ENCODE data around the gene TMCC3.
"Not testable (repeated sequence)": the region's sequence is repeated elsewhere in the genome, so short reads cannot be mapped to it uniquely, and the experiment has no call there.

The TMCC3 gene, protein sequence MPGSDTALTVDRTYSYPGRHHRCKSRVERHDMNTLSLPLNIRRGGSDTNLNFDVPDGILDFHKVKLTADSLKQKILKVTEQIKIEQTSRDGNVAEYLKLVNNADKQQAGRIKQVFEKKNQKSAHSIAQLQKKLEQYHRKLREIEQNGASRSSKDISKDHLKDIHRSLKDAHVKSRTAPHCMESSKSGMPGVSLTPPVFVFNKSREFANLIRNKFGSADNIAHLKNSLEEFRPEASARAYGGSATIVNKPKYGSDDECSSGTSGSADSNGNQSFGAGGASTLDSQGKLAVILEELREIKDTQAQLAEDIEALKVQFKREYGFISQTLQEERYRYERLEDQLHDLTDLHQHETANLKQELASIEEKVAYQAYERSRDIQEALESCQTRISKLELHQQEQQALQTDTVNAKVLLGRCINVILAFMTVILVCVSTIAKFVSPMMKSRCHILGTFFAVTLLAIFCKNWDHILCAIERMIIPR

DNA sequence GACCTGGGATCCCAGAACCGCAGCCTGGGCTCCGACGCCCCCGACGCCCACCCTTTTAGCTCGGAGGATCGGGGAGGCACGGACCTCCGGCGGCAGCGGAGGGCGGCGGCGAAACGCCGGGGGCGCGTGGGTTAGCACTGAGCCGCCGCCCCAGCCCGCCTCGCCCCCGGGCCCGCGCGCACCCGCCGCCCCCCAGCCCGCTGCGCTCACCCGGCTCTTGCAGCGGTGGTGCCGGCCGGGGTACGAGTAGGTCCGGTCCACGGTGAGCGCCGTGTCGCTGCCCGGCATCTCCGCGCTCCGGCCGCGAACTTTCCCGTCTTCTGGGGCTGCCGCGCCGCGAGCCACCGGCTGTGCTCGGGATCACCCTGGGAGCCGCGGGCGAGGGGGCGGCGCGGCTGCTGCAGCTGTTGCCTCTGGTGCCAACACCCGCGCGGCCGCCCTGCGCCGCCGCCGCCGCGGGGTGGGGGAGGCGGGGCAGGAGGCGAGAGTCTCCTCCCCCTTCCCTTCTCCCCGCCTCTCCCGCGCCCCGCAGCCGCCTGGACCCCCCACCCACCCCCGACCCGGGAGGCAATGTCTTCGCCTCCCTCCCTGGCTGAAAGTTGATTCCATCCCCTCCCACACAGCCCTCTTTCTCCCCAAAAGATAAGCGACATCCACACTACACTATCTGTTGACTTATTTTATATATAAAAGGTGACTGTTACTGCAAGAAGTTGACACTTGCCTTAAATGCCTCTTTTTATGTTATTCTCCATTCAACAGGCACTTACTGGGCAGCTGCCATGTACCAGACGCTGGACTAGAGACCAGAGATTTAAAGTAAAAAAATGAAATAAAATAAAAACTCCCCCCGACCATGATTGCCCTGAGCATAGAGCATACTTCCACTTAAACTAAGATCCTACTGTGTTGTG lies at the start of gene TMCC3:
Gene TMCC3, minus strand, starts transcription at position 415 of the 914 bp plus-strand sequence. Its CDS starts 127 bp downstream, at position 288.
- DNase-seq, result no peak

DNA sequence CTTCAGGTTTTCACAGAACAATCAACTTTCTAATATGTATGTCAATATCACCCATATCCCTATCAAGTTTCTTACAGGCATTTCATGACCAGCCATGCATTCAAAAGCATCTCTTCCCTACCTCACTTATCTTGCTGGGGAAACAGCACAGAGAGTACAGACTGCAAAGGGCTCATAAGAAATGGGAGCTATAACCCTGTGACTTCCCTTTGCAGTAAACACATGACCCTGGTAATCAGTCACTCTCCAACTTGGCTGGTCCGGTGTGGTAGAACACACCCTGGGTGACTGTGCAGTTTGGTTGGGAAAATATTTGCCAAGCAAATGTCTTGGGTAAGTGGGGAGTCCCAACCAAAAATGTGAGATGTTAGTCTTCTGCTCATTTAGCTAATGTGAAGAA lies 49.4 kb upstream of the TMCC3 start:
- no peak for DNase-seq

DNA sequence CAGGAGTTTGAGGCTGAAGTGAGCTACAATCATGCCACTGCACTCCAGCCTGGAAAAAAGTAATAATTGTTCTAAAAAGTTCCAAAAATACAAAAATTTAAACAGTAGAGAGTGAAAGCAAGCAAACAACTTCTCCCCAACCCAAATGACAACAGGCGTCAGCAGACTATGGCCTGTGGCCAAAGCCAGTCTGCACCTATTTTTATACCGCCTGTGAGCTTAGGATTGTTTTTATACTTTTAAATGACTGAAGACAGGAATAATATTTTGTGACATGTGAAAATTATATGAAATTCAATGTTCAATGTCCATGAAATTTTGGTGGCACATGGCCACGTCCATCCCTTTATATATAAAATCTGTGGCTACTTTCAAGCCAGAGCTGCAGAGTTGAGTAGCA lies 48.2 kb upstream of the TMCC3 start:
- DNase-seq, result no peak

DNA sequence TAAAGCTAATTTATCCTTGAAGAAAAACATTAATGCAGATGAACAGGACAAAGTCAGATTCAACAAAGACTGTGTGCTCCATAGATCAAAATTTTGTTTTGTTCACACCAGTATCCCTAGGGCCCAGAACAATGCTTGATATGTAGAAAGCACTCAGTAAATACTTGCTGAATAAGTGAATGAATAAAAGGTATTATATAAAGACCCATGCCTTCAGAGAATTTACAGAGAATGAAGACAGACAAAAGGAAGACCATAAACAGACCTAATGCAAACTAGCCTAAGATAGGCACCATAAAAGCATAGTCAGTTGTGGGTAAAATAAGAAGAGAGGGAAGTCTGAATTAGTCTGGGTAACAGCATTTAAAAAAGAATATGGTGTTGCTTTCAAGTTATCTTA lies 47.3 kb upstream of the TMCC3 start:
- no peak for DNase-seq

DNA sequence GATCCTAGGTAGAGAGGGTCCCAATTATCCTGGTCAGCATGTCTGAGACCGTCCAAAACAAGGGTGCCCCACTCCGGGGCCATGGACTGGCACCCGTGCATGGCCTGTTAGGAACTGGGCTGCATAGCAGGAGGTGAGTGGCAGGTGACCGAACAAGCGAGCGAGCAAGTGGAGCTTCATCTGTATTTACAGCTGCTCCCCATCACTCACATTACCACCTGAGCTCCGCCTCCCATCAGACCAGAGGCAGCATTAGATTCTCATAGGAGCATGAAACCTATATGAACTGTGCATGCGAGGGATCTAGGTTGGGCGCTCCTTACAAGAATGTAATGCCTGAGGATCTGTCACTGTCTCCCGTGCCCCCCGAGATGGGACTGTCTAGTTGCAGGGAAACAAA lies 44.4 kb upstream of the TMCC3 start:
- no peak for DNase-seq

DNA sequence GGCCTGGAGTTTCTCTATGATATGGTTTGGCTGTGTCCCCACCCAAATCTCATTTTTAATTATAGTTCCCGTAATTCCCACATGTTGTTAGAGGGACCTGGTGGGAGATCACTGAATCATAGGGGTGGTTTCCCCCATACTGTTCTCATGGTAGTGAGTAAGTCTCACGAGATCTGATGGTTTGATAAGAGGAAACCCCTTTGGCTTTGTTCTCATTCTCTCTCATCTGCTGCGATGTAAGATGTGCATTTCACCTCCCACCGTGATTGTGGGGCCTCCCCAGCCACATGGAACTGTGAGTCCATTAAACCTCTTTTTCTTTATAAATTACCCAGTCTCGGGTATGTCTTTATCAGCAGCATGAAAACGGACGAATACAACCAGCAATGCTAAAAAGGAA lies 42.5 kb upstream of the TMCC3 start:
- not testable (repeated sequence) for DNase-seq

DNA sequence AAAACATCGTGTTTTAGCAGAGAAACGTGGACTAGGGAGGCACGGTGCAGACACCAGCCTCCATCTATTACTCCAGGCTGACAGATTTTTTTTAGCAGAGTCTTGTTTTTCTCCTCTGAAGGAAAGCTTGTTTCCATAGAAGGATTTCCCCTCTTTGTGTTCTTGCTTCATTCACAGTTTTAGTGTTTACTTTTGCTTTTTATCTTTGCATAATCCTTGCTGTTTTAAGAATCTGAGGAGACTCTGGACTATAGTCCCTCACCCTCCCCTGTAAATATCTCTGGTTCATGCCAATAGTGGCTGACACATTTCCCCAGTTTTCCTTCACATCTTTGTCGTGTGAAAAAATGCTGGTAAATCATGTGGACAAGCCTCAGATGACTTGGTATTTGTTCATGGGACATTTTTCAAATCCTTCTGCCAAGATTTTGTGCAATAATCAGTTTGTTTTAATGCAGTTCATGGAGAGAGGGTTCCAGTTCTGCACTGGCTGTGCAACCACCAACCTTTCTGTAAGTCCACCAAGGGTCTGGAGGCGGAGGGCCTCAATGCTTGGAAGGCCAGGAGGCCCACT lies 39.9 kb upstream of the TMCC3 start:
- DNase-seq, result no peak

DNA sequence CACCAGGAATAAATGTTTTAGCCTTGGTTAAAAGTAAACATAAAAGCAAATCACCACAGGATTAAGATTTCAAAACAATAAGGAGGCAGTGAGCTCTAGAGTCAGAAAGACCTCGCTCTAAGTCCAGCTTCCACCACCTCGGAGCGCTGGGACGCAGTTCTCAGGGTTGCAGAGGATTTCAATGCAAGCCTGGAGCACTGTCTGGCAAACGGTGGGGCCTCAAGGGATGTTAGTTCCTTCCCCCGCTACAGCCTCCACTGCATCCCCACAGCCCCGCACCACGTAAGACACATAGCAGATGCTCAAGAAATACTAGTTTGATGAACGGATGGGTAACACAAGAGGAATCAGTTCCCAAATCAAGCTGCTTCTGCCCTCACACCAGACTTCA lies 39.3 kb upstream of the TMCC3 start:
- no peak for DNase-seq

DNA sequence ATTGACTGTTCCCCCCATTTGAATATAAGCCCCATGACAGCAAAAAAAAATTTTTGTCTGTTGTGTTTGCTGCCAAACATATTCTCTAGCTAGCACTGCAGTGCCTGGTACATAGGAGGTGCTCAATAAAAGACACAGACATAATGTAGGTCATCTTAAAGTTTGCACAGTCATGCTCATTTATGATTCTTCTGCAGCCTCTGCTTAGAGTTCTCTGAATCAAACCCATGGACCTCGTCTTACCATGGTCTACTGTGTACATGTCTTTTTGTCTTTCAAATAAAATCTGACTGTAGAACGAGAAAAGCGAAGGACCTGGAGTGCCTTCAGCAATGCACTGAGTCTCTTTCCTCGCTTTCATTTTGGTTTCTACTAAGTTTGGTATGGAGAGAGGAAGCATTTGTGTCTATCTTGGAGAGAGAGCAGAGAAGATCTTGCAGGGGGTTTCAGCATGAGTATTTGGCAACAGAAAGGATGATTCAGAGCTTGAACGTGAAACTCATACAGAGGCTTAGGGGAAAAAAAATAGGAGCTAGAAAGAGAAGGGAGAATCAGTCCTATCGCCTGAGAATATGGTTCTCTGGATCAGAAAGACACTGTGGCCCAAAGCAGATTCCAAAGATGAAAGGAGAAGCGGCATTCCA lies 38.8 kb upstream of the TMCC3 start:
- DNase-seq, result no peak

DNA sequence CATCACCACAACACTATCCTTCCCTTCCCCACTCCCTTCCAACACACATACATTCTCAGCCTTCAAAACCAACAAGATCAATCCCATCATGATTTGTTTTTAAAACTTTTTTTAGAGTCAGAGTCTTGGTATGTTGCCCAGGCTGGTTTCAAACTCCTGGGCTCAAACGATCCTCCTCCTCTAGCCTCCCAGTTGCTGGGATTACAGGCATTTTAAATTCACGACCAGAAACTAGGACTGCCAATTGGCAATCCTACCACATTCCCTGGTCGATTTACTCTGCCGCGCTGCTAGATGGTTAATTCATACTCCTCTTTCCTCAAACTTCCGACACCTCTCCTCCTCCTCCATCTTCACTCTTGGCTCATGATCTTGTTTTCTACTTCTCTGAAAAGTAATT lies 37.5 kb upstream of the TMCC3 start:
- DNase-seq, result no peak

DNA sequence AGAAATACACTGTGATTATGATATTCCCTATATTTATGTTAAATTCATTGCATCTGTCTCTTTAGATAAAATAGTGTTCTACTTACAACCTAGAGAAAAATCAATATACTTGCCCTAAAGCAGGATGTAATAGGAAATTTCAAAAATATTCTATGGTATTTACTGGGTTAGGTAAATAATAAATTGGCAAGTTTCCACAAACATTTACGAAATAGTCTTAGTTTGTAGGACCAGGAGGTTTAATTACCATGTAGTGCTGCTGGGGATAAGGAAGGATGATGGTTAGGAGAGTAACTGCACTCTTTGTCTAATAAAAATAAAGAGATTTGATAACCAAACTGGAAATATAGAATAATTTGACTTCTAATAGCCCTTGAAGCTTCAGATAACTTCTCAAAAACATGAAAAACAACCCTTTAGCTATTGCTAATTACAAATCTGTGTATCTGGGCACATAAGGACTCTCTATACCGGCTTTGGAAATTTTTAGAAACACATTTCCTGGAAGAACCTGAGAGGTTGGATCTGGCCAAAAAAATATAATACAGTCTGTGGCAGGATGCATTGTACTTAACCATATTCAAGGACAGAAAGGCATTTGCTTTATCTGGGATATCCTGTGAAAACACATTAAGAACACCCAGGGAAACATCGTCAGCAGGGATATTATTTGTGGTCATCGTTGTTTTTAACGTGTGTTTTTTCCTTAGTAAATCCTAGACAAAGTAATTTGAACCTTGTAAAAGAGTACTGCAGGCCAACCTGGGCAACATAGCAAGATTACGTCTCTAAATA lies 36.7 kb upstream of the TMCC3 start:
- DNase-seq, result no peak

DNA sequence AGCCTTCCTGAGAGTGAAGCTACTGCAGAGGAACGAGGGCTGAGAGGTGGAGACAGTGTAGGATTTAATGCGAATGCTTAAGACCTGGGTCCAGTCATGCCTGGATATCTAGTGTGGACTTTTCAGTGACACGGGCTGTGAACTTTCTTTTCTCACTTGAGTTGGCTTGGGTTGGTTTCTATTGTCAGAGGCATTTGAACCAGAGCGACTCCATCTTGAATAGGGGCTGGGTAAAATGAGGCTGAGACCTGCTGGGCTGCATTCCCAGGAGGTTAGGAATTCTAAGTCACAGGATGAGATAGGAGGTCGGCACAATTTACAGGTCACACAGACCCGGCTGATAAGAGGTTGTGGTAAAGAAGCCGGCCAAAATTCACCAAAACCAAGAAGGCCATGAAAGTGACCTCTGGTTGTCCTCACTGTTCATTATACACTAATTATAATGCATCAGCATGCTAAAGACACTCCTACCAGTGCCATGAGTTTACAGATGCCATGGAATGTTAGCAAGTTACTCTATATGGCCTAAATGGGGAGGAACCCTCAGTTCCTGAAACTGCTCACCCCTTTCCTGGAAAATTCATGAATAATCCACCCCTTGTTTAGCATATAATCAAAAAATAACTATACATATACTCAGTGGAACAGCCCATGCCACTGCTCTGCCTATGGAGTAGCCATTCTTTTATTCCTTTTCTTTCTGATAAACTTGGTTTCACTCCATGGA lies 34.2 kb upstream of the TMCC3 start:
- no peak for DNase-seq

DNA sequence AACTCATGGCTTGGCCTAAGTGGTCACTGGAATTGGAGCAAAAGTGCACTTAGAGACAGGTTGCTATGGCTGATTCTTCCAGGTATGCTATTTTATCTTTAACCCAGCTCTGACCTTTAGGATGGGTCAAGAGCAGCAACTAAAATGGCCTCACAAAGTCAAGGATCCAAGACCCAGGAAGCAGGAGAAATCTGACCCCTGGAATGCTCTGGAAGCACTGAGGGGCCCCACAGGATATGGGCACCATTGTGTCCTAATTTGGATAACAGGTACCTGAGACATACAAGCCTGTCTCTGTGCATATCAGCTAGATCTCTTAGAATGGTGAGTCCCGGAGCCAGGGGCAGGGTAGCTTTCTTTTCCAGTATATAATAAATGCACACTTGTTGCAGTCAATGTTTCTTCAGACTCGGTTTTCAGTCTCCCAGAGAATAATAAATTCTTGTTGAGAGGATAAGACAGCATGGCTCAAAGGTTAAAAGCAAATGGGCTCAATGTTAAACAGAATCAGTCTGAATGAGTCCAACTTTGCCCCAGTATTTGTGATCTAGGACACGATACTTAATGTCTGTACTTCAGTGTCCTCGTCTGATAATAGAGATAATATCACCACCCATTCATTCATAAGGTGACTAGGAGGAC lies 29.3 kb upstream of the TMCC3 start:
- no peak for DNase-seq

DNA sequence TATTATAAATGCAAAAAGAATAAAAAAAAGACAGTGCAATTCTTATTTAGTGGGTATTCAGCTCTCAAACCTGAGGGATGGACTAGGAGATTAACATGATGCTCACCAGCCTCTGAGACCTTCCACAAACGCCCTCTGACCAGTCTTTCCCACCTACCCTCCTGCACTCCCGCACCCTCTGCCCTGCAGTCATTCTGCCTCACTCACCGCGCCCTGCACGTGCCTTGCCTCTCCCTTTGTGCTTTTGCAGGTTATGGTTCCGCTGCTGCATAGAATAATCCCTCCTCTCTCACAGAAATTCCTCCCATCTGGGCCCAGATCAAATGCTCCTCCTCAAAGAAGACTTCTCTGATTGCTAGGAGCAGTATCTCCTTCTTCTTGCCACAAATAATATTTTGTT lies 28.5 kb upstream of the TMCC3 start:
- no peak for DNase-seq

DNA sequence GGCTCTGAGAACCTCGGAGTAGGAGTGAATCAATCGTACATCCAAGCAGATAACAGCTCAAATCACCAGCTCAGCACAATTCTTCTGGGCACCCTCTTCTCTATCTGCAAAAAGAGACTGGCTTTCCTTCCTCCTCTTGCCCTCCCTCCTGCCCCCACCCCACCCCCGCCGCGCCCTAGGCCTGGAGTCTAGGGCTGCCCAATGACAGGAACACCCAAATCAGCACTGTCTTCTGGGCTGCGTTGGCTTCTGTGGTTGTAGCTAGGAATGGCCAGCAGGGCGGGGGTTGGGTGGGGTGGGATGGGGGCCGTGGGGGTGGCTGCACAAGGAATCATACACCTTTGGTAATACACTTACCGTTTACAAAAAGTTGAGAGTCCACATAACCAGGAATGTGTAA lies 28.0 kb upstream of the TMCC3 start:
- no peak for DNase-seq

DNA sequence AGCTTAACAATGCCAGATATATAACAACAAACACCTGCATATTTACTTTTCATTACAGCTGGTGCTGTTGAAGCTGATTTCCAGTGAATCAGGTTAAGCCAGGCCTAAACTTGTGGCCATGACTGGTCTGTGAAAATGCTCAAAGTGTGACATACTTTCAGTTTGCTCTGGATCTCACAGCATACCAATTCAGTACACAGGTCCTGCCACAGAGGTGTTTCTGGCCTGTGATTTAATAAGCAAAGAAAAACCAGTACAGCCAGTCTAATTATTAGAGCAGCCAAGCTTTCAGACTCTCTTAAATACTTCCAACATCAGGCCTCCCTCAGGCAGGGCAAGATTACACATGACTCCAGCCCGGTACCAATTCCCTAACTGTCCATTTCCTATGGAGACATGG lies 27.4 kb upstream of the TMCC3 start:
- no peak for DNase-seq

DNA sequence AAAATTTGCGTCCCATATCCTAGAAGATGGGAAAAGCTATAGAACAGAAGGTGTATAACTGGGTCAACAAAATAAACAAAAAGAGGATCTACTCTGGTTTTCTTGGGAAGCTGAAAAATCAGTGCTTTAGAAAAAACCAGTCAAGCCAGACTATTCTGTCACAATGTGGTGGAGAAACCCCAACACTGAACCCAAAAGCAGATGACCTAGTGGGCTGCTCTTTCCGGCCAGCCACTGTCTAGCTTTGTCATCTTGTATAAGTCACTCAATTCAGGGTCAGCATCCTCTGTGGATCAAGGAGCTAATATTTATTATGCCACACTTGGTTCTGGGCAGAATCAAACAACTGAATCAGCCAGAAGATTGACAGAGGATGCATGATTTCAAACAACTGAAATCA lies 26.6 kb upstream of the TMCC3 start:
- no peak for DNase-seq

DNA sequence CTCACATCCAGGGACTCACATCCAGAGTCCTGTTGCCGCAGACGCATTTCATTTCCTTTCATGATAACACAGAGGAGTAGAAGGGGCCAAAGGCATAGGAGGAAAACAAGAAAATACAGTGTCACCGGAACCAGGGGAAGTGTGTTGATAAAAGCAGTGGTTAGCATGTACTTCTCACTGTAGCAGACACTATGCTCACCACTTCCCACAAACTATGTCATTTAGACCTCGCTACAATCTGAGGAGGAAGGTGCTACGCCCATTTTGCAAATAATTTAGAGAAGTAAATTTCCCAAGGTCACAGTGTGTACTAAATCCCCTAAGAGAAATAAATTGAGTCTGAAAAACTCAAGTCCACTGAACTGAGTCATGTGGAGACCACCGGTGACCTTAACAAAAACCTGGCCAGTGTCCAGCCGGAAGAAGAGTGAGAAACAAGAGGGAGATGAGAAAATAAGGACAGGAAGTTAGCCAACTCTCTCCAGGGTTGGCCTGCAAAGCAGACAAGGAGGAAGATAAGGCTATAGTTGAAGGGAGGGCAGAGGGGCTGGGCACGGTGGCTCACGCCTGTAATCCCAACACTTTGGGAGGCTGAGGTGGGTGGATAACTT lies 25.8 kb upstream of the TMCC3 start:
- DNase-seq, result no peak

DNA sequence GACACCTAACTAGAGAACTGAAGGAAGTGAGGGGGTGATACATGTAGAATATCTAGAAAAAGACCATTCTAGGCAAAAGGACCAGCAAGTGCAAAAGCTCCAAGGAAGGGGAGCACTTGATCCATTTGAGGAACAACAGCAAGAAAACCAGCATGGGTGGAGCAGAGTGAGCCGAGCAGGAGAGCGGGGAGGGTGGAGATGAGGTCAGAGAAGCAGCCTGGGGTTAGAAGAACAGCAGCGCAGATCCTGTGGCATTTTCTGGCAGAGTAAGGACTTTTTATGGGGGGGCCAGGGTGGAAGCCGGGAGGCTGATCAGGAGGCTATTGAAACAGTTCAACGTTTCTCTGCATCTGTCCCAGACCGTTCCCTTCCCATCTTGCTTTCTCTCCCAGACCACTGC lies 24.5 kb upstream of the TMCC3 start:
- DNase-seq, result no peak

DNA sequence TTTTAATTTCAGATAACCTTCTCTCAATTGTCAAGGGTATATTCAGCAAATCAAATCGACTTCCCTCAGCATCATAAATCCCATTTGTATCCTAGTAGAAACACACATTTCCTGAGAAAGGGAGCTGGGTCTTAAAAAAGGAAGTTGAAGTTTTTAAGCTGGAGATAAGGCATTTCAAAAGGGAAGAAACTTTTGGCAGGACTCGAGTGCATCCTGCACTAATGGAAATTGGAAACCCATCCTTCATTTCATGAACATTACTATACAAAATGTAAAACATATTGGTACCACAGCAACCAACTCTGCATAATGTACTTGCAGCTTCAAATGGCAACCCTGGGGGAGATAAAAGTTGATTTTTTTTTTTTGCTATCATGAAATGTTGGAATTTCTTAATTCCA lies 23.7 kb upstream of the TMCC3 start:
- DNase-seq, result no peak

DNA sequence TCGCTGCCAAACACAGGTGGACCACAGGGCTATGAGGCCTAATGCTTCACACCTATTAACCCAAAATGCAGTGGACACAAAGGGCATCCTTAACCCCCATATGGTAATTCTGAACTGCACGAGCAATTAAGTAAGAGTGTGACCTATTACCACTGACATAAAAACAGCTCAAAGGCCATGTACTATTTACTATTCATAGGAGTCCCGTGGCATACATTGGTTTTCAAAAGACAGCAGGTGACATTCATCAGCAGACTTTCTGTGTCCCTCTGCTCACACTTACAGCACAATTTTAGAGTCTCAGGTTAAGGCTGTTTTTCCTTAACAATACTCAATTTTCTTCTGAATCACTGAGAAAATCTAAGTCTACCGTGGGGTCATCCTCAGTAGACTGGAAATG lies 23.1 kb upstream of the TMCC3 start:
- no peak for DNase-seq

Data from GOT3 (cell line).